Kidney glomerular epithelial cell (primary cell): ENCODE results near the gene TMEM178A.
A peak's percentile ranks its signal among the peaks of the same experiment; 100 is the strongest.
"Not testable (repeated sequence)": the region's sequence is repeated elsewhere in the genome, so short reads cannot be mapped to it uniquely, and the experiment has no call there.

ENCODE experiments used
- DNase-seq: peaks from one replicate; lab custom pipeline; 2025; lab: John Stamatoyannopoulos, UW

TMEM178A gene

DNA sequence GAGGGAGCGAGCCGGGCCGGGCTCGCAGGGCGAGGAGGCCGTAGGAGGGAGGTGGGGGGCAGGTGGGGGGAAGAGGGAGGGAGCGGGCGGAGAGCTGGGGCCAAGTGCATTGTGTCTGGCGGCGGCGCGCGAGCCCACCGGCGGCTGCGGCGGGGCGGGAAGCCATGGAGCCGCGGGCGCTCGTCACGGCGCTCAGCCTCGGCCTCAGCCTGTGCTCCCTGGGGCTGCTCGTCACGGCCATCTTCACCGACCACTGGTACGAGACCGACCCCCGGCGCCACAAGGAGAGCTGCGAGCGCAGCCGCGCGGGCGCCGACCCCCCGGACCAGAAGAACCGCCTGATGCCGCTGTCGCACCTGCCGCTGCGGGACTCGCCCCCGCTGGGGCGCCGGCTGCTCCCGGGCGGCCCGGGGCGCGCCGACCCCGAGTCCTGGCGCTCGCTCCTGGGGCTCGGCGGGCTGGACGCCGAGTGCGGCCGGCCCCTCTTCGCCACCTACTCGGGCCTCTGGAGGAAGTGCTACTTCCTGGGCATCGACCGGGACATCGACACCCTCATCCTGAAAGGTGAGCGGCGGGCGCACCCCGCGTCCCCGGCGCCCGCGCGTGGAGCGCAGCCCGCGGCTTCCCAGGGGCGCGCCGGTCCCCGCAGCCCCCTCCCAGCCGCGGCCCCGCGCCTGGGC lies at the start of gene TMEM178A:
Gene TMEM178A (plus strand): TSS at position 107 of the 680 bp plus-strand sequence. CDS start 58 bp downstream, at position 165.
- DNase-seq: no peak

DNA sequence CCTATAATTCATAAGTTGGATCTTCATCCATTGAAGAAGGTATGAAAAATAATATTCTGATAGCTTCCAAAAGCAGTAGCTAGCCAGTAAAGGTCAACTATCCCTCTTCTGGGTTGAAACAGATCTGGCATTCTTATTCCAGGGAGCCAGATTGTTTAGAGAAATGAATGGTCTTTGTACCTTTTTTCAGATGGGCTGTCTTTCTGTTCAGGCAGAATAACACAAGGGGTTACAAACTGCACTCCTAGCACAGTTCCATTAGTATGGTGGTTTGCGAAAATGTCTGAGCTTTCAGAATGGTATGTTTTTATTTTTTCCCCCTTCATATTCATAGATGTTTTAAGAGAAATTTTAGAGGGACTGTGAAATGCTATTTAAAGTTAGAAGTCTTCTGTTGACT lies 47.5 kb upstream of the TMEM178A start:
- no peak for DNase-seq

DNA sequence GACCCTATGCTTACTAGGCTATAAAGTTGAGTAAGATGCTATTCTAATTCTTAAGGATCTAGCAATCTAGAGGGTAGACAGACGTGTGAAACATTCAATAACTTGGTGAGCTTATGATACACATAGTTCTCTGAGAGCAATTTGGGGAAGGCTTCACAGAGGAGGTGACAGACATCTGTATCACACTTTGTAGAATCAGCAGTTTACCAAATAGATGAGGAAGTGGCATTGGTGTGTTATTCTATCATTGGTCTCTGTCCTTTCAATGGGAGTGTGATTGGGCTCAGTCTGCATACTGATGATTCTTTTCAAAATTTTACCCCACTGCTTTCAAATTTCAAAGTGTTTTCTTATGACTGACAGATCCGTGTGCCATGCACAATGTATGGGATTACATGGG lies 47.0 kb upstream of the TMEM178A start:
- DNase-seq: no peak

DNA sequence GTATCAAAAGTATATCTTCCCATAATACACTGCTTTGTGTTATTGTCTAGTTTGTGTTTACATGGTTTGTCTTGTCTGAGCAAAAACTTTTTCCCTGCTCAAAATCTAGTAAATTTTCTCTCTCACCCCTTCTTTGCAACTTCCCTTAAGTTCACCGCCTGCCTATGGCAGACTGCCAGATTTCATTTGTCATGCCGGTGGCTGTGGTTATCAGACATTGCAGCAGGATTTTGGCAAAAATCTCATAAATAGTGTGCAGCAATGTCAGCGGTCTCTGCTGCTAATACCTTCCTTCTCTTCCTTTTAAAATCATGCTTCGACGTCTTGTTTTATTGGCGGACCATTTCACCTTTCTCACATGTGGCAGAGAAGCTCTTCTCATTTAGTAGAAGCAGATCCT lies 45.6 kb upstream of the TMEM178A start:
- peak; percentile 48 for DNase-seq

DNA sequence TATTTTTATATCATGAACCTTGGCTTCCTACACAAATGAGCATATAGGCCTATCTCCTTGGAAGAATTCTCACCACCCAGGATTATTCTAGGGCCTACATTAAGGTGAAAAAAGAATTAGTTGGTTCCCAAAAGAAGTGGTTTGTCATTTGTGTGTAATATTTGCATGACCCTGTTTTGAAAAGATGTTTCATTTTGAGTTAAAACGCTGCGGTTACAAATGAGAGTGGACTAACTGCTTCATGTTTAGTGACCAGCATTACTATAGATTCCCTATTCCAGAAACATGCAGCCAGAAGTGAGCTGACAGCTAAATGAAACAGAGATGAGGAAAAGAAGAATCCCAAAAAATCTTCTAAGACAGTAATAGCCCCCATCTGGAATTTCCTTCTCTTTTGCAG lies 44.1 kb upstream of the TMEM178A start:
- no peak for DNase-seq

DNA sequence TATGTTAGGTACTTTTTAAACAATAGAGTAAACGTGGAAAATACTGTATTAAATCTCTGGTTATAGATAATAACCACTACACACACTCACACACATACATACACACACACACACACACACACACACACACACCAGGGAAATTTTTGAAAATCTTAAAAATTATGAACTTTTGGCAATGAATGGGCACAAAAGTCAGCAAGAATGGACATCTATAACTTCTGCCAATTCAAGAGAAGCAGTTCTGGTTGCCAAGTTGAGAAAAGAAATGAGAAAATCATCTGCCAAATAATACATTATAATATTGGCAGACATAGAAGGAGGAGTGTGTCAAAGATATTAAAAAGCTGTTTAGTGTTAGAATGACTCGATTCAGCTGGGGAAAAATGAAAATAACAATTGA lies 42.9 kb upstream of the TMEM178A start:
- DNase-seq: no peak

DNA sequence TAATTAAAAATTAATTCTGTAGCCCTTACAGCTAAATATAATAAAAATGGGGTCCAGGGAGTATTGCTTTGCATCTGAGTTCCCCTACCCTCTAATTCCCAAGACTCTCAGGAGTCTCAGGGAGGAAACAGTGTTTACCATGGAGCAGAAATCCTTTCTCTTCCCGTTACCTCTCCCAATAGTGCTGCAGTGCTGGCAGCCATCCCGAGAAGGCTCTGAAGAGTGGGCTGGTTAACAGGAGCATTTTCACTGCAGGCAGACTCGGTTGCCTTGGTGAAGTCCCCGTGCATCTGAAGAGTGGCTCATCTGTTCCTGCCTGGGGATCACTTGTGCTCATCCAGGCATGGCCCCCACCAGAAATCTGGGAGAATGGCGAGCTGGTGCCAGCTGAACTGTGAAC lies 41.8 kb upstream of the TMEM178A start:
- no peak for DNase-seq

DNA sequence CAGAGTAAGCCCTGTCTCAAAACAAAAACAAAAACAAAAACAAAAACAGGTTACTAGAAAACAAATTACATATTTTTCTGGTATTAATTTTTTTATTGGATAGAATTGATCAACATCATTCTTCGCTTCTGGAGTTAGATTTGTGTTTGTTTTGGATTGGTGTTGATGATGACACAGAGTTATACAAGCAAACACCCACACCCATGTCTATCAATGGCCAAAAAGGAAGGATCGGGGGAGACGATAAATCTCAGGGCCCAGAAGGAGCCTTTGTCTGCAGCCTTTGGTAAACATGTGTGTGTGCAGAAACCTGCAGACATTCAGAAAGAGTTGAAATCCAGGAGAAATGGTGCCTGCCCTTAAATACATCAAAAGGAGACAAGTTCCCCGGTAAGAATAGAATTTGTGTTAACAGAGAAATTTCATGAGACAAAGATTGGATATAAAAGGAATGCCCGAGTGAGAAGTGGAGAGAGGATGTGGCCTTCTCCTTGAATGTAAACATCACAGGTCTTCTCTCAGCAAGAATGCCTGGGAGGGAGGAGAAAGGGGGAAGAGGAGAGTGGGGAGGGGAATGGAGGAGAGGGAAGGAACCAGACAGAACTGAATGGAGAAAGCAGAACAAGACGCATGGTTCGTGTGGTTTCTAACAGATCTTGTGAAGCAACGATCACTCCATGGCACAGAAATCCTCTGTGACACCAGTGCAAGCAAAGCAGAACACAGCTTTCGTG lies 40.4 kb upstream of the TMEM178A start:
- DNase-seq: no peak

DNA sequence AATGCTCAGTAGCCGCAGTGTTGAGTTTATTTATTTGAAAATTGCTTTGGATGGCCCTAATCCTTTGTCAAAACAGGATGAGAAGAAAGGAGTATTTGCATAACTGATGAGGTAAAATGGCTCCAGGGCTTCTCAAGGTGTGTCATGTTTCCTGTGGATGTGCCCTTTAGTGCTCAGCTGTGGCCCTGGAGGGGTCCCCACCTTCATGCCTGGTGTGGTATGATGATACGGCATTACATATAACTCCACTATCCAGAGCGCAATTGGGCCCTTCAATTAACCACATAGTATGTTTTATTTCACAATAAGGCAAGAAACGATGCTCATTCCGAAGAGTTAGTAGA lies 39.8 kb upstream of the TMEM178A start:
- no peak for DNase-seq

DNA sequence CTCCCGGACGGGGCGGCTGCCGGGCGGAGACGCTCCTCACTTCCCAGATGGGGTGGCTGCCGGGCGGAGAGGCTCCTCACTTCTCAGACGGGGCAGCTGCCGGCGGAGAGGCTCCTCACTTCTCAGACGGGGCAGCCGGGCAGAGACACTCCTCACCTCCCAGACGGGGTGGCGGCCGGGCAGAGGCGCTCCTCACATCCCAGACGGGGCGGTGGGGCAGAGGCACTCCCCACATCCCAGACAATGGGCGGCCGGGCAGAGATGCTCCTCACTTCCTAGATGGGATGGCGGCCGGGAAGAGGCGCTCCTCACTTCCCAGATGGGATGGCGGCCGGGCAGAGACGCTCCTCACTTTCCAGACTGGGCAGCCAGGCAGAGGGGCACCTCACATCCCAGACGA lies 37.4 kb upstream of the TMEM178A start:
- not testable (repeated sequence) for DNase-seq

DNA sequence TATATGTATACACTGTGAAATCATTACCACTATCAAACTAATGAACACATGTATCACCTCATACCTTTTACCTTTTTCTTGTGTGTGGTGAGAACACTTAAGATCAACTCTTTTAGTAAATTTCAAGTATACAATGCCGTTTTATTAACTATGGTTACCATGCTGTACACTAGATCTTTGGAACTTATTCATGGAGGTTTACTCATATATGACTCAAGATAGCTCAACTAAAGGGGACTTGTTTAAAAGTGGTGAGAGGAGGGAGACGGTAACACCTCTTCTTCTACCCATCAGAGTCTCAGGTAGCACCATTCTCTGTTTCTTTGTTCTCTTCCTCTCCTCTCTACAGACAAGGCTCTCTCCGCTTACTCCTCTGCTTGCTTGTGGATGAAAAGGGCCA lies 36.1 kb upstream of the TMEM178A start:
- no peak for DNase-seq

DNA sequence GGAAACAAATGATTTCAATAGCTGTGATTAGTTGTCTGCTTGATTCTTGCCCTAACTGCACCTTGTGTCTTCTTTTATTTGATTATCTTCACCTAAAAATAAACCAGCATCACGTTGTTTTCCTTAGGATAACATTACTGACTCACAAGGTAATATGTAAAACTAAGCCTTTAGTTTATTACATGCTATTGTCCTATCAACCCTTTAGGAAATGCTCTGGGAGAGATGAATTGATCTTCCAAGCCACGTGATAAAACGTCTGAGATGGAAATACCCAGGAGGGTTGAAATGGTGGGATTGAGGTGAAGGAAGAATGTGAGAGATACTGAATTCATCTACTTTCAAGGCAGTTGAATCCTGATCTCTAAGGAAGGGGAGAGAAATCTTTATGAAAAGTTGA lies 34.5 kb upstream of the TMEM178A start:
- DNase-seq: no peak

DNA sequence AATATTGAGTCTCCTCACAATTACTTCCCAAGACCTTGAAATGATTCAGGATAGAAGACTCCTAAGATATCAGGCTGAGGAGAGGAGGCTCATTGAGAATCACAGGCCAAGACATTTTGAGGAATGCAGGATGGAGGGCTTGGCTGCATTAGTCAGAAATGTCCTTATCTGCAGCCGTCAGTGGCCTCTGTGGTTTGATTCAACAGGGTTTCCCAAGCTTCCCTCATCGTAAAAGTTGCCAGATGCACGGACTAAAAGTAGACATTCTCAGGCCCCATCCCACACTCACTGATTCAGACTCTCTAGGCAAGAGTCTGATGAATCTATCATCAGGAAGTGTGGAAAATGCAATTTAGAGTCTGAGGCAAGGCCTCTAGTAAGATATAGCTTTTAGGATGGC lies 34.0 kb upstream of the TMEM178A start:
- peak; percentile 41 for DNase-seq

DNA sequence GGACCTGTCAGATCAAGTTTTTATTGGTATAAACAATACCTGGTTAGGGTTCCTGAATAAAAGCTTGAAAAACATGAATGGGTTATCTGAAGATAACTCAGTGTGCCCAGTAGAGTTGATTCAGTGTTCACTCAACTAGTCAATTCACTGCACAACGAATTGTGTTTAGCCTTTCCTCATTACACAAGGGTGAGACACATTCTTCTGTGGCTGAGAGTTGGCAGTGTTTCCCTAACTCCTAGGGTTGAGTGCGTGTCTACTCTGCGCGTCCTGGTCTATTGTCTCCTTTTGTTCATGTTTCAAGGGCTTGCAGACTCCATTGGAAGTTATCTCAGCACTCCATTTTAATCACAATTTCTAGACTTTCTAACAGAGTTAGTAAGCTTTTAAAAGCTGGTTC lies 32.8 kb upstream of the TMEM178A start:
- peak; percentile 42 for DNase-seq

DNA sequence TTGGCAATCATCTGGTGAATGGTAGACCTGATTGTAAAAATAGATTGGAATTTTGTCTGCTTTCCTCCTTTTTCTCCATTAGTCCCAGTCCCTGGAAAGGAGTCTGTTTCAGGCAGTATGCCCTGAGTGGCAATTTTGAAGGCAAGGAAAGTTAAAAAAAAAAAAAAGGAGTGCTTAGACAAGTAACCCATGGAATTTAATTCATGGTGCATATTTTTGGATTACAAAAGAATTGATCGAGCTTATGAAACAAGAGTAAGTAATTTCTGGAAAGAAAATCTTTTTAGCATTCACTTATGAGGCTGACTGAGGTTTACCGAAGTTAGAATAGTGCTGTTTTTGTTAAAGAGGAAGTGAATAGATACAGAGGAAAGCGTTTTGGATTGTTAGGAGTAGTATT lies 29.4 kb upstream of the TMEM178A start:
- DNase-seq: no peak

DNA sequence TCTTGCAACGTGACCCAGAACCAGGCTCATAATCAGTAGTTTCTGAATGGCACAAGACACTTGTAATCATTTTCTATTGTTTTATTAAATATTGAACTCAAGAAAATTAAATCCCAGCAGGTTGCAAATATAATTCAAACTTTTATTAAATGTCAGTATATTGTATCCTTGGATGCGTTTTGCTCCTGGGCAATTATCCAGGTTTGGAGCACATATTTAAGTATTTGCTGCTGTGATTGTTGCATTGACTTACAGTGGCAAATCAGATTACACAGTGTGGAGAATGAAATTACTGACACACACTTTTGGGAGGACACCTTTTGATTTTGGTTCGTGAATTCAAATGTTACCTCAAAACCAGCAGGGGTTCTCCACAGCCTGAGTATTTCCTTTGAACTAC lies 27.1 kb upstream of the TMEM178A start:
- DNase-seq: no peak

DNA sequence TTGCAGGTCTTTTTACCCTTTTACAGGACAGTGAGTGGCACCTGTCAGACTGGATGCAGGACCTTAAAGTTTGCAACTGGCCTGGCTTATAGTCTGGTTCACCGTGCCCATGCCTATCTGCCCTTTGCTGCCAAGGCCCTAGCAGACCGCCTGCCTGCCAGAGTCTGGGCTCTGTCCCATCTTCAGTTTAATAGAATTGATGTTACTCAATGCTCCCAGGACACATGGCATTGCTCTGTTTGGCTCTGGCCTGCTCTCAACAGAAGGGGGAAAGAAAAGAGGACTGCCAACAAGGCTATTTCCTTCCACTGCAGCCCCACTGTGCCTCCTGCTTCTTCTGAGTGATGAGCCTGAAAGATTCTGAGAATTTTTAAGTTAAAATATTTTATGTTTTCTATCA lies 25.6 kb upstream of the TMEM178A start:
- DNase-seq: no peak

DNA sequence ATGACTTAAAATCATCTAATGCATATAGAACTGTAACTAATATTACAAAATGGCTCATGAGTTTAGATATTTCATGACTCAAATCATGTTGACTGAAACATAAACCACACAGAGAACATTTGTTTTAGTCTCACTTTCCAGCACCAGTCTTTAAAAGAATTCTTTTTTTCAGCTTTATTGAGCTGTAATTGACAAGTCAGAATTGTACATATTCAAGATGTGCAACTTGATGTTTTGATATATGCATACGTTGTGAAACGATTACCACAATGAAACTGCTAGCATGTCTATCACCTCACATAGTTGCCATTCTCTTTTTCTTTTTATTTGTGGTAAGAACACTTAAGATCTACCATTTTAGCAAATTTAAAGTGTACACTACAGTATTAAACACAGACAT lies 25.0 kb upstream of the TMEM178A start:
- DNase-seq: no peak

DNA sequence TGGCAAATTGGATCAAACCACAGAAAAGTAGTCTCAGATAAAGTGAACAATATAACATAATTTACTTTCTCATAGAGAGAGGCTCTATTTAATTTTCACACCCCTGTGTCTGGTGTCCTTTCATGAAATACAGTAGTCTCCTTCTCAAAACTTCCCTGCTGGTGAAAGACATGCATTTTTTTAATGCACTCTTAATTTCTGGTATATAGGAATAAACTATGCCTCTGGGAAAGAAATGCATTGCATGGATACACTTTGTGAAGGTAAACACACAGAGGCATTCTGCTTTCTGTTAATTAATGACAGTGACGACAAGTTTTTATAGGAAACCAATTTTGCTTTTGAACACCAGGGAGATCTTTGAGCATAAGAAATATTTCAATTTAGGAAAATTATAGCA lies 24.1 kb upstream of the TMEM178A start:
- peak; percentile 56 for DNase-seq

DNA sequence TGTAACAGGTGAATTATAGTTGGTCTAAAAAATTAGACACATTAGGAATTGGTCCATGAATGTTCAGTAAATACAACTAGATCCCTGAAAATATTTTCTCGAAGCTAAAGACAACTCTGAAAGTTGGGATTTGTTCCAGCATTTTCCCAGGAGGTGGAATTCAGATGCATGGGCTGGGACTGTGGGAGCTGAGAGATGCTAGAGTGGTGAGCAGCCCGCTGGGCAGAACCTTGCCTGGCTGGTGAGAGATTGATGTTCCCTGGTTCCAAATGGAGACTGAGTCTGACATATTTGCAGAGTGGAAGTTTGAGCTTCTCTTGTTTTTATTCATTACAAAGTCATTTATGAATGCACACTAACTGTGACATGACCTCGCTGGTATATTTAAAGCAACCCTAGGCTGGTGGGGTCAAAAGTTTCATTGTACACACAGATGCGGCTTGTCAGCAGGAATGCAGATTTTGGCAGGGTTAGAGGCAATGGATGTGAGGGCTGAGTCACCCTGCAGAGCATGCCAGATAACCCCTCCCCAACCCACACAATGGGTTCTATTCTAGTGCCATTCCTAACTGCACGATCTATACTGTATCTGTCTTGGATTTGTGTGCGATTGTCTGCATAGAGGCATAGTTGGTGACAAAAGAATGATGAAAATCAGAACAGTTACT lies 23.5 kb upstream of the TMEM178A start:
- peak; percentile 50 for DNase-seq

DNA sequence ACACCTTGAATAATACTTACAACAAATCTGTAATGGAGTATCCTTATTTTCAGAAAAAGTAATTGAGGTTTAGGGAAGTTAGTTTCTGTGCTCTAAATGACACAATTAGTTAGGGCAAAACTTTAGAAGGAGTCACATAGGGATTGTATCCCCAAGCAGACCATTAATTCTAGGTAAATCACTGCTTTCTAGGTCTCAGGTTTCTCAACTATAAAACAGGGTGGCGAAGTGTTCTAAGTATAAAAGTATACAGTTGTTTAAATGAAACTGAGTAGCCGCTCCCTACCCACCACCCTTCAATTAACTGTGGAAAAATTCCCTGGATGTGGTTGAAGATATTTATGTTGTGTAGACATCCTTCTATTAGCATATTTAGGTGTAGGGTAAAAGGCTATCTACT lies 19.9 kb upstream of the TMEM178A start:
- no peak for DNase-seq

DNA sequence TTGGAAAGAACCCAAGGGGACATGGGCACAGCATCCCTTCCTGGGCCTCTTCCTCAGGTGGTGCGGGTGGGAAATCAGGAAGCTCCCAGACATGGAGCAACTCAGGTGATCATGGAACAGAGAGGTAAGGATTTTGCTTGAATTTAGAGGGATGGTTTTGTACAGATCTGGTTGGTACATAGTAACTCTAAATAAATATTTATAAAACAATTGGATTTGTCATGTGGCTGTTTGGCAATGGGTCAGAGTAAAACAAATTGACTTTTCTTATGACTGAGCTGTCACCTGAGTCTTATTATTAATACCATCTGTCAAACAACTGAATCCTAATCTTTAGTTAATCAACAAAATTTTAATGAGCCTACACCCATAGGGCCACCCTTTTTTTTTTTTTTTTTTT lies 19.4 kb upstream of the TMEM178A start:
- DNase-seq: no peak

DNA sequence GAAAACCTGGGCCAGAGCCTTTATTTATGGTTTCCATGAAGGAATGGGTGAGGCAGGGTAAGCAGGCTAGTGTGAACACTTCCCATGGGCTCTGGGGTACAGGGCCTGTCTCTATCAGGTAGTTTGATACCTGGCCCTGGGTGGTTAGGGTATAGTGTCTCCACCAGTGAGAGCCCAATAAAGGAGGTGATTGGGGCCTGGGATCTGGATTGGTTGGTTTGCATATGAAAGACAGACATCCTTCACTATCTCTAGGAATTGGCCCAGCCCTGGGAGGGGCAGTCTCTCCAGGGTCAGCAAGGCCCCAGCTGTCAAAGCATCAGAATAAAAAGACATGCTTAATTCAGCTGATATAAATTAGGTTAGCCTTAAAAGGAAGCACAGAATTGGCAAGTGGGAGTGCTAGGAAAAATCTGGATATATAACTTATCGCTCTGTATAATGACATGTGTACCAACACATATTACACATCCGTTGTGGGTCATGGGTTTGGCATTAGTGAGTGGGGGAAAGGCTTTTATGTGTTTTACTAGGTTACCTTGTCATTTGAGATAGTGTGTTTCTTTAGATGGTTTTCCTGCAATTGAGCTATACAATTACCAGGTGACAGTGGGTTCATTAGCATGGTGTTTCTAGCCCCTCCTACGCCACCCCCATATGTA lies 18.5 kb upstream of the TMEM178A start:
- DNase-seq: no peak
